ENCODE data around the gene UNC13D. TPM values are rescaled to one million over a fixed set of nuclear protein-coding genes. Genes with fewer than 3 reads are reported as not detected.

UNC13D gene
- polyA plus RNA-seq, 3 donors, result 28.4 to 111 (median 53.3) TPM

GRCh38 chr17:75831032-75831571 lies 13.1 kb downstream of the UNC13D start:
- Histone ChIP-seq H2AFZ (ENCODE audit: insufficient read depth, low read depth, low read length, poor library complexity, severe bottlenecking) (no peak overlapping the region), H3K4me2 (replicated peaks; ENCODE audit: extremely low read depth, low read length, poor library complexity, severe bottlenecking) (no peak overlapping the region), H3K4me3 (replicated peaks in 1 of 3; ENCODE audit: low read depth in 2 of 3, low read length in 3 of 3) (no peak overlapping the region), H3K9me3 (replicated peaks in 1 of 2; ENCODE audit: control insufficient read depth in 1 of 2, insufficient read depth in 1 of 2, low read length in 2 of 2) (no peaks in the 10 kb centered on the region), H4K20me1 (ENCODE audit: insufficient read depth, low read length) (peaks cover 86% of the 10 kb centered on the region), H3K27me3 (ENCODE audit: control insufficient read depth in 2 of 2, insufficient read depth in 2 of 2, low read length in 2 of 2) (no peaks in the 10 kb centered on the region), H3K27ac (ENCODE audit: low read depth in 1 of 2, low read length in 2 of 2) (peak overlapping the region in 1 of 2 donors; percentile 87), H3K36me3 (replicated peaks in 1 of 2; ENCODE audit: control insufficient read depth in 1 of 2, insufficient read depth in 2 of 2, low read length in 2 of 2) (peaks cover 69 to 90% of the 10 kb centered on the region in 2 donors), H3K9ac (ENCODE audit: insufficient read depth, low read length, poor library complexity, severe bottlenecking) (no peak overlapping the region), H3K4me1 (ENCODE audit: control insufficient read depth in 1 of 2, insufficient read depth in 2 of 2, low read length in 2 of 2) (peaks cover 14 to 29% of the 10 kb centered on the region in 2 donors), H3K79me2 (ENCODE audit: insufficient read depth, low read length) (no peaks in the 10 kb centered on the region)
- WGBS (ENCODE audit: insufficient coverage), result 92% methylated on average over 4 of the region's 15 CpGs
- DNase-seq, result no peak
- TF ChIP-seq CTCF (IDR thresholded peaks at IDR 0.05), result no peak
- peak overlapping the region; percentile 46 to 95 (median 90) for H3K27ac Mint-ChIP-seq
- peaks cover 31% of the 10 kb centered on the region for H3K4me1 Mint-ChIP-seq
- no peaks in the 10 kb centered on the region for H3K9me3 Mint-ChIP-seq
- peaks cover 0 to 2% (median 0%) of the 10 kb centered on the region in 3 donors for H3K27me3 Mint-ChIP-seq (ENCODE audit: low read depth in 3 of 3)
- no peak overlapping the region for H3K4me3 Mint-ChIP-seq
- peaks cover 58 to 86% of the 10 kb centered on the region in 2 donors for H3K36me3 Mint-ChIP-seq
- intact Hi-C loops (cut with micrococcal nuclease), result no loop called here

GRCh38 chr17:75830164-75831031 lies 13.8 kb downstream of the UNC13D start:
- H3K4me1 ChIP-seq (ENCODE audit: control insufficient read depth in 1 of 2, insufficient read depth in 2 of 2, low read length in 2 of 2), result peaks cover 14 to 29% of the 10 kb centered on the region in 2 donors
- WGBS (ENCODE audit: insufficient coverage), result 95% methylated on average over 25 of the region's 27 CpGs
- H3K9me3 ChIP-seq (replicated peaks in 1 of 2; ENCODE audit: control insufficient read depth in 1 of 2, insufficient read depth in 1 of 2, low read length in 2 of 2), result no peaks in the 10 kb centered on the region
- no peaks in the 10 kb centered on the region for H3K9me3 Mint-ChIP-seq
- H3K4me3 ChIP-seq (replicated peaks in 1 of 3; ENCODE audit: low read depth in 2 of 3, low read length in 3 of 3), result no peak overlapping the region
- peak overlapping the region in 5 of 7 donors; percentile 63 to 93 (median 83) for H3K27ac Mint-ChIP-seq
- intact Hi-C loops (cut with micrococcal nuclease), result no loop called here
- peaks cover 31% of the 10 kb centered on the region for H3K4me1 Mint-ChIP-seq
- no peak for DNase-seq
- H2AFZ ChIP-seq (ENCODE audit: insufficient read depth, low read depth, low read length, poor library complexity, severe bottlenecking), result no peak overlapping the region
- no peak overlapping the region for H3K4me2 ChIP-seq (replicated peaks; ENCODE audit: extremely low read depth, low read length, poor library complexity, severe bottlenecking)
- H3K79me2 ChIP-seq (ENCODE audit: insufficient read depth, low read length), result no peaks in the 10 kb centered on the region
- H3K36me3 Mint-ChIP-seq, result peaks cover 54 to 83% of the 10 kb centered on the region in 2 donors
- peaks cover 79% of the 10 kb centered on the region for H4K20me1 ChIP-seq (ENCODE audit: insufficient read depth, low read length)
- TF ChIP-seq CTCF (IDR thresholded peaks at IDR 0.05), result peak; percentile 77
- H3K27ac ChIP-seq (ENCODE audit: low read depth in 1 of 2, low read length in 2 of 2), result peak overlapping the region in 1 of 2 donors; percentile 58
- H3K9ac ChIP-seq (ENCODE audit: insufficient read depth, low read length, poor library complexity, severe bottlenecking), result no peak overlapping the region
- H3K36me3 ChIP-seq (replicated peaks in 1 of 2; ENCODE audit: control insufficient read depth in 1 of 2, insufficient read depth in 2 of 2, low read length in 2 of 2), result peaks cover 67 to 90% of the 10 kb centered on the region in 2 donors
- no peaks in the 10 kb centered on the region for H3K27me3 ChIP-seq (ENCODE audit: control insufficient read depth in 2 of 2, insufficient read depth in 2 of 2, low read length in 2 of 2)
- peaks cover 0 to 2% (median 0%) of the 10 kb centered on the region in 3 donors for H3K27me3 Mint-ChIP-seq (ENCODE audit: low read depth in 3 of 3)
- H3K4me3 Mint-ChIP-seq, result no peak overlapping the region
